NCI-H2171 (cell line): ENCODE results near the gene PRIMPOL.
A peak's percentile ranks its signal among the peaks of the same experiment; 100 is the strongest.
"Not testable (repeated sequence)": the region's sequence is repeated elsewhere in the genome, so short reads cannot be mapped to it uniquely, and the experiment has no call there.

Experiments
- DNase-seq: peaks from one replicate; lab custom pipeline; 2025; lab: John Stamatoyannopoulos, UW

PRIMPOL gene

DNA sequence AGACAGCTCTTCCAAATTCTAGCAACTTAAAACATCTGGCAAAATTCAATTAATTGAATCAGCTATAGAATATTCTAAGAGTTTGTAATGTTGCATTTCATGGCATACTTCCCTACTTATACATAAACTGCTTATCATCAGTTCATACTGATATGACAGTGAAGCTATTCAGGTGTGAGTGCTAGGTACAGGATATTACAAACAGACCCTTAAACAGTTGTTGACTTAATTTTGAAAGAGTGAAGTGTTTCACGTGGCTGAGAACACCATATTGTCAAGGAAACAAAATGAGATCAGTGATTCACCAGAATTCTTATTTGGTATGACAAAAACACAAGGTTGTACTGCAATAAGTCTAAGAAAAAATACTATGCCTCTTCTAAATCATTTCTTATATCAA is 56.9 kb downstream of the PRIMPOL start:
- DNase-seq = no peak

GRCh38 chr4:184712322-184712721 is 62.8 kb downstream of the PRIMPOL start:
- no peak for DNase-seq

- no peak for DNase-seq
Observed at GRCh38 chr4:184713887-184714286, 64.3 kb downstream of the PRIMPOL start.

- no peak for DNase-seq
Observed at GRCh38 chr4:184715526-184715925, 66.0 kb downstream of the PRIMPOL start.

- no peak for DNase-seq
Observed at GRCh38 chr4:184719407-184719806, 69.9 kb downstream of the PRIMPOL start.

DNA sequence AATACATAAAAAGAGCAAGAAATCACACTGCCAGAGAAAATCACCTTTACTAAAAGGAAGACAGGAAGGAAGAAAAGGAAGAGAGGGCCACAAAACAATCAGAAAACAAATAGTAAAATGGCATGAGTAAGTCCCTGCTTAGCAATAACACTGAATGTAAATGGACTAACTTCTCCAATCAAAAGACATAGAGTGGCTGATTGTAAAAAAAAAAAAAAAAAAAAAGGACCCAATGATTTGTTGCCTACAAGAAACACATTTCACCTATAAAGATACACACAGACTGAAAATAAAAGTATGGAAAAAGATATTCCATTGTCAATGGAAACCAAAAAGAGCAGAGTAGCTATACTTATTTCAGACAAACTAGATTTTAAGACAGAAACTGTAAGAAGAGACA is 71.7 kb downstream of the PRIMPOL start:
- DNase-seq = no peak

DNA sequence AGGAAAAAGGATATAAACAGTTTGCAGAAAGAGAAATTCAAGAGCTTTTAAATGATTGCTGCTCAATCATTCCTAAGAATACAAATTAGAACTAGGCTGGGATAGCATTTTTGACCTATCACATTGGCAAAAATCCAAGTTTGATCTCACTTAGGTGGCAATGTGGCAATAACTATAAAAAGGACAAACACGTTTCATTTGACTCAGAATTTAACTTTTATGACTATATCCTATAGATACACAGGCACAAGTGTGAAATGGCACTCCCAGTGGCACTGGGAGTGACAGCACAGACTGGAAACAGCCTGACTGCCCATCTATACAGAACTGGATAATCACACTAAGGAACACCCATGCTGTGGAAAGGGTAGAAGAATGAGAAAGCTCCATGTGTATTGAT is 73.3 kb downstream of the PRIMPOL start:
- DNase-seq = no peak

DNA sequence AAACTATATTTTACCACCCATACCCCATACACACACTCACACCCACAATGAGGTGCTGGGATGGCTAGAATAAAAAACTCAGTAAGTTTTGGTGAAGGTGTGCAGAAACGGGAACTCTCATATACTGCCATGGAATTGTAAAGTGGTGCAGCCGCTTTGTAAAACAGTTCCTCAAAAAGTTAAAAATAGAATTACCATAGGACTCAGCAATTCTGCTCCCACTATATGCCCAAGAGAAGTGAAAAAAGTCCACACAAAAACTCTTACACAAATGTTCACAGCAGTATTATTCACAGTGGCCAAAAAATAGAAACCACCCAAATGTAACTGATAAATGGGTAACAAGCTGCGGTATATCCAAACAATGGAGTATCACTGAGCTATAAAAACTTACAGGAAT is 77.9 kb downstream of the PRIMPOL start:
- no peak for DNase-seq

DNA sequence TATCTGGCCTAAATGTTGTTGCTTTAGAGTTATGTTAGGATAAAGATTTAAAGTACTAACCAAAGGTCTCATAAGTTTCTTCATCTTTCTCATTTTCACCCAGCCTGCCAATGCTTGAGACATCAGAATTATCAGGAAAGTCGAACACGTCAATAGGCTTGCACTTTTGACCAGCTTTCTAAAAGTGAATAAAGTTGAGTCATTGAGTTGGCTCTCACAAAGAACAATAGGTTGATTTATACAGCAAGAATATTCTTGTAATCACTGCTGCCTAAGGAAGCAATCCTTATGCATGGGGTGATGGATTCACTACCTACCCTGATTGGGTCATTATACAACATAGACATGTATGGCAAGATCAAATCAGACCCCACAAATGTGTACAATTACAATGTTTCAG is 79.3 kb downstream of the PRIMPOL start:
- no peak for DNase-seq

GRCh38 chr4:184729946-184730345 is 80.4 kb downstream of the PRIMPOL start:
- DNase-seq = no peak

GRCh38 chr4:184731056-184731455 is 81.5 kb downstream of the PRIMPOL start:
- DNase-seq = no peak

DNA sequence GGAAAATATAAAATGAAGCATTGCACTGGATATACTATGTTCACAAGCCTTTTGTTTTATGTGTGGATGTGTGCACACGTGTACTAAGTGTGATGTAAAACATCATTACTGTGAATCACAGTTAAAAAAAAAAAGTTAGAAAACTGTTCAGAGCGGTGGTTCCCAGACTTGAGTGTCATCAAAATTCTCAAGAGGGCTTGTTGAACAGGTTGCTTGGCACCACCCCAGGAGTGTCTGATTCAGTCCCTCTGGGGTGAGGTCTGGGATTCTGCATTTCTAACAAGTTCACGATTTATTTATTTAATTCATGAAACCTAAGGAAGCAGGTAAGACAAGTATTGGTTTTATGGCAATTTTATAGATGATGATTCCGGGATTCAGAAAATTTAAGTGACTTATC is 82.6 kb downstream of the PRIMPOL start:
- peak; percentile 12 for DNase-seq

DNA sequence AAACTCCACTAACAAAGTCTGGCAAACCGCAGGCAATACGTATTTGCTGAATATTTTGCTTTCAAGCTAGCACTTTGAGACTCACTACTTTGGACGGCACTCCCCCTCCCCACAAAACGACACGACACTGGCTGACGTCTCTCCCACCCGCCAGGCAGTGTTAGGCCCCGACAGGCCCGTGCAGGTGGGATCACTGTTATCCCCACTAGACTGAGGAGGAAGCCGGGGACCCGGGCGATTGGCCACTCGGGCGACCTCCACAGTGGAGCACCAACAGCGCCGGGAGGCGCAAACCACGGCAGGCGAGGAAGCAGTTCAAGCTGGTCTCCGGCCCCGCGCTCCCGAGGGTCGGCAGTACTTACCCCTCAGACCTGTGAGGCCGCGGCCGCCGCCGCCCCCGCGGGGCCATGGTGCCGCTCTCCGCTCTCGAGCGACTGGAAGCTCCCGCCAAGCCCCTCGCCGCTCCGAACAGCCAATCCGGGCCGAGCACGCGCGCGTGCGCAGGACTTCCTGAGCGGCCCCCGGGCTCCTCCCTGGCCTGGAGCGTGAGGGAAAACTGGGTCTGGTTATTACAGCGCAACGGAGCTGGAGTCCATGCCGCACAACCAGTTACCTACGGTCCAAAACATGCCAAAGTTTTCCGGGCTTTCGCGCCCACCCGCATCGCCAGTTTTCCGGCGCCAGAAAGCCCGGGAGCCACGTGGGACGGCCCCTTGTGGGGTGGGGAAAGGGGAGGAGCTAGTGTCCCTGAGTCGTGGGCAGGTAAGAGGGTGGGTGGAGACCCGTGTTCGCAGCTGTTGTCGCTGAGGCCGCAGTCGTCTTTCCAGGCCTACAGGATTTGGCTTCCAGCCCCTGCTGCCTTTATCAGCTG is 84.4 kb downstream of the PRIMPOL start, which contains the start of gene CENPU:
CENPU (minus strand) TSS at position 443 of the 871 bp plus-strand sequence; CDS start at position 409, 34 bp downstream.
- peak; percentile 90 for DNase-seq

- no peak for DNase-seq
Observed at GRCh38 chr4:184734758-184735157, 85.2 kb downstream of the PRIMPOL start.

GRCh38 chr4:184739575-184739974 is 90.0 kb downstream of the PRIMPOL start:
- DNase-seq = not testable (repeated sequence)

GRCh38 chr4:184740980-184741391 is 91.4 kb downstream of the PRIMPOL start:
- no peak for DNase-seq

DNA sequence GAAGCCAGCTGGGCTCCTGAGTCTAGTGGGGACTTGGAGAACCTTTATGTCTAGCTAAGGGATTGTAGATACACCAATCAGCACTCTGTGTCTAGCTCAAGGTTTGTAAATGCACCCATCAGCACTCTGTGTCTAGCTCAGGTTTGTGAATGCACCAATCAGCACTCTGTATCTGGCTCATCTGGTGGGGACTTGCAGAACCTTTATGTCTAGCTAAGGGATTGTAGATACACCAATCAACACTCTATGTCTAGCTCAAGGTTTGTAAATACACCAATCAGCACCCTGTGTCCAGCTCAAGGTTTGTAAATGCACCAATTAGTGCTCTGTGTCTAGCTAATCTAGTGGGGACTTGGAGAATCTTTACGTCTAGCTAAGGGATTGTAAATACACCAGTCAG is 92.1 kb downstream of the PRIMPOL start:
- not testable (repeated sequence) for DNase-seq

DNA sequence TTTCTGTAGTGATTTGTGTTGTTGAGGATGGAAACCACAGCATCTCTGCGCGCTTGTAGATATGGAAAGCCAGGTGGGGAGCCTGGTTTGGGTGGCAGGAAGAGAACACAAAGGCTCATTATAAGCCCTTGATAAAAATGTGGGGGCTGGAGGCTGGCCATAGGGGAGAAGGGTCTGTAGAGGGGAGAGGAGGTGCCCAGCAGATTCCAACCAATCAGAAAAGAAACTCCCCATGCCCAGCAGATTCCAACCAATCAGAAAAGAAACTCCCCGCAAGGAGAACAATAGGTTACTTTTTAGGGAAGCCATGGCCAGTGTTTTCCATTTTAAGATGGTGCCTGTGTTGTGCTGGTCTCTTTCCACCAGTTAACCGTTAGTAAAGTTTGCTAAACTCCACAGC is 94.1 kb downstream of the PRIMPOL start:
- no peak for DNase-seq

DNA sequence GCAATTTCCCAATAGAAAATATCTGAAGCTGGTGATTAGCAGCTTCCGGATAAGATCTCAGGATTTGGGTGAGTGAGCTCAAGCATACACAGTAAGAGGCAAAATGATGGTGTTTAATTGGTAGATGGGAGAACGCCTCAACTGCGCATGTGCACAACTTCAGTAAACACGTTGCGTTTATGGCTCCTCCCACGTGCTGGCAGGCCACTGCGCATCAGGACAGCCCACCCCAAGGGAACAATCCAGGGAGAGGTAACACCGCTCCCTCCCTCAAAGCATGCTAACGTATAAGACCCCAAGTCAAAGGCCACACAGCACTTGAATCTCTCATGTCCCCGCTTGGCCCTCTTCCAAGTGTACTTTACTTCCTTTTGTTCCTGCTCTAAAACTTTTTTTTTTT is 94.7 kb downstream of the PRIMPOL start:
- DNase-seq = no peak
